PC-9 (cell line): ENCODE measurements around the gene KIAA0232. TPM values are rescaled to one million over a fixed set of nuclear protein-coding genes. Genes with fewer than 3 reads are reported as not detected.

Experiments used
- BruUV-seq: library from RNA; stranded (reverse); fragments of 400-500 nt; replicated peaks from 2 replicates; lab custom pipeline; 2021; lab: Mats Ljungman, UMichigan
- CTCF ChIA-PET: fragments of 300-600 bp; sonication (Branson Sonifier 250); formaldehyde crosslinking; loops from one replicate; lab custom pipeline; 2022; ENCODE audit warnings: antibody characterized with exemption; lab: Charles Lee
- POLR2A ChIA-PET: fragments of 300-600 bp; sonication (Branson Sonifier 250); formaldehyde crosslinking; loops from one replicate; lab custom pipeline; 2022; ENCODE audit warnings: antibody characterized with exemption; ENCODE audit not compliant: unreplicated experiment; lab: Charles Lee
- DNase-seq, 2 experiments: peaks; one replicate each; pipeline versions ENCODE4 v3.0.0 to v3.0.0-alpha.2; 2015 to 2022; ENCODE audit warnings: mixed read lengths in 1 of 2
- H2AFZ ChIP-seq: fragments of 200-600 bp; sonication (generic); 2 replicates; pipeline ENCODE4 v1.8.1; 2017; ENCODE audit warnings: antibody characterized with exemption
- H3F3A ChIP-seq: fragments of 200-600 bp; sonication (generic); 2 replicates; pipeline ENCODE4 v1.8.1; 2017; ENCODE audit warnings: antibody characterized with exemption, mild to moderate bottlenecking, low read depth; ENCODE audit not compliant: insufficient read depth
- H3K27ac ChIP-seq: fragments of 200-600 bp; sonication (generic); 2 replicates; pipeline ENCODE4 v1.6.1; 2016; ENCODE audit warnings: mixed run types
- H3K27me3 ChIP-seq: fragments of 200-600 bp; sonication (generic); 2 replicates; pipeline ENCODE4 v1.6.1; 2016; ENCODE audit warnings: low read depth, mixed run types; ENCODE audit not compliant: insufficient read depth
- H3K36me3 ChIP-seq: fragments of 200-600 bp; sonication (generic); 2 replicates; pipeline ENCODE4 v1.6.1; 2016; ENCODE audit warnings: low read depth, mixed run types
- H3K4me1 ChIP-seq: fragments of 200-600 bp; sonication (generic); replicated peaks from 2 replicates; pipeline ENCODE4 v1.6.1; 2016; ENCODE audit warnings: mixed run types; ENCODE audit not compliant: insufficient read depth
- H3K4me2 ChIP-seq: fragments of 200-600 bp; sonication (generic); 2 replicates; pipeline ENCODE4 v1.6.1; 2017; ENCODE audit warnings: mixed run types
- H3K4me3 ChIP-seq: fragments of 200-600 bp; sonication (generic); 2 replicates; pipeline ENCODE4 v1.6.1; 2016; ENCODE audit warnings: mixed run types
- H3K79me2 ChIP-seq: fragments of 200-600 bp; sonication (generic); 2 replicates; pipeline ENCODE4 v1.6.1; 2017; ENCODE audit warnings: low read depth, mixed run types
- H3K9me2 ChIP-seq: fragments of 200-600 bp; sonication (generic); 2 replicates; pipeline ENCODE4 v1.8.1; 2017; ENCODE audit warnings: mild to moderate bottlenecking; ENCODE audit not compliant: insufficient read depth
- H3K9me3 ChIP-seq: fragments of 200-600 bp; sonication (generic); 2 replicates; pipeline ENCODE4 v1.8.1; 2016; ENCODE audit warnings: low read depth; ENCODE audit not compliant: insufficient read depth
- H4K20me1 ChIP-seq: fragments of 200-600 bp; sonication (generic); 2 replicates; pipeline ENCODE4 v1.8.1; 2017; ENCODE audit not compliant: insufficient read depth
- EZH2 ChIP-seq: fragments of 200-600 bp; sonication (generic); IDR thresholded peaks from 2 replicates; pipeline ENCODE4 v1.8.0; 2017; ENCODE audit warnings: antibody characterized with exemption, low read depth
- intact Hi-C: fragments of 100-400 bp; cut with micrococcal nuclease; formaldehyde crosslinking; loops from one replicate; pipeline ENCODE4 v1.10.0; 2022; ENCODE audit not compliant: unreplicated experiment
- total RNA-seq: library from RNA; stranded (reverse); gene quantifications from 2 replicates; pipeline ENCODE4 v1.2.3, GENCODE V29; 2021
- TF ChIP-seq, protein P1 (sequence below): fragments of 200-600 bp; sonication (generic); conservative IDR thresholded peaks from 2 replicates; pipeline ENCODE4 v1.6.1; 2017; ENCODE audit warnings: mixed run types, antibody characterized with exemption, mild to moderate bottlenecking, moderate library complexity

The KIAA0232 gene
- total RNA-seq, 1 experiment from 2014 or later: 24.7 TPM

DNA sequence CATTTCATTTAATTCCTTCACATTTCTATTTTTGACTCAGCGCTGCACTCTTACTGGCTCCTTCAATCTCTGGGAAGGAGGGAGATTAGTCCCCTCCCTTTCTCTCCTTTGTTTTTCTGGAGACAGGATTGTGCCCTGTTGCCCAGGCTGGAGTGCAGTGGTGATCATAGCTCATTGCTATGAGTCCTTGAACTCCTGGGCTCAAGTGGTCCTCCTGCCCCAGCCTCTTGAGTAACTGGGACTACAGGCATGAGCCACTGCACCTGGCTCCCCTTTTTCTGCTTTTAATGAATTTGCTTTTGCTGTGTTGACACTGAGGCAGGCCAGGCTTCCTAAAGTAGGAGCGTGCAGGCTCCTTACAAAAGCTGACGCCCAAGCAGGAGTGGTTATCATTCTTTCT, 137.6 kb downstream of the KIAA0232 start:
- no TSS peak for BruUV-seq
- no peaks in the 10 kb centered on the region for H3K36me3 ChIP-seq
- intact Hi-C loops: no loop called here
- no peak for DNase-seq
- H3K4me2 ChIP-seq: no peak overlapping the region
- no peaks in the 10 kb centered on the region for H3K27me3 ChIP-seq
- TF ChIP-seq EZH2: no peak
- H3K27ac ChIP-seq: no peak overlapping the region
- H3K9me3 ChIP-seq: no peaks in the 10 kb centered on the region
- peaks cover 37% of the 10 kb centered on the region for H3K4me1 ChIP-seq
- no peaks in the 10 kb centered on the region for H4K20me1 ChIP-seq
- H2AFZ ChIP-seq: no peak overlapping the region
- no peak overlapping the region for H3K4me3 ChIP-seq
- peaks cover 39% of the 10 kb centered on the region; the same call in 1 of the 2 replicates for H3F3A ChIP-seq
- CTCF ChIA-PET: no interaction called here
- POLR2A ChIA-PET: no interaction called here
- H3K9me2 ChIP-seq: no peaks in the 10 kb centered on the region
- H3K79me2 ChIP-seq: peaks cover 11% of the 10 kb centered on the region; the same call in 1 of the 2 replicates

DNA sequence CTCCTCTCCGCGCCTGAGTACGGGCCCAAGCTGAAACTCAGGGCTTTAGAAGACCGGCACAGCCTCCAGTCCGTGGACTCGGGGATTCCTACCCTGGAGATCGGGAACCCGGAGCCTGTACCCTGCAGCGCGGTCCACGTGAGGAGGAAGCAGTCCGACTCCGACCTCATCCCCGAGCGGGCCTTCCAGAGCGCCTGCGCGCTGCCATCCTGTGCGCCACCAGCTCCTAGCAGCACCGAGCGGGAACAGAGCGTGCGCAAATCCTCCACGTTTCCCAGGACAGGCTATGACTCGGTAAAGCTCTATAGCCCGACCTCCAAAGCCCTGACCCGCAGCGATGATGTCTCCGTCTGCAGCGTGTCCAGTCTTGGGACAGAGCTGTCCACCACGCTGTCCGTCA, 141.0 kb downstream of the KIAA0232 start:
- Histone ChIP-seq H3K27ac (no peak overlapping the region), H3K9me3 (no peaks in the 10 kb centered on the region), H3K79me2 (peaks cover 4% of the 10 kb centered on the region; the same call in 1 of the 2 replicates), H4K20me1 (no peaks in the 10 kb centered on the region; the same call in 1 of the 2 replicates), H3K27me3 (no peaks in the 10 kb centered on the region), H3K9me2 (no peaks in the 10 kb centered on the region), H3K4me3 (no peak overlapping the region), H3K4me2 (no peak overlapping the region), H3K4me1 (peaks cover 5% of the 10 kb centered on the region), H3F3A (peaks cover 6% of the 10 kb centered on the region; the same call in 1 of the 2 replicates), H3K36me3 (no peaks in the 10 kb centered on the region), H2AFZ (no peak overlapping the region)
- CTCF ChIA-PET: no interaction called here
- intact Hi-C loops: no loop called here
- no peak for TF ChIP-seq EZH2
- TF ChIP-seq, protein P1, sequence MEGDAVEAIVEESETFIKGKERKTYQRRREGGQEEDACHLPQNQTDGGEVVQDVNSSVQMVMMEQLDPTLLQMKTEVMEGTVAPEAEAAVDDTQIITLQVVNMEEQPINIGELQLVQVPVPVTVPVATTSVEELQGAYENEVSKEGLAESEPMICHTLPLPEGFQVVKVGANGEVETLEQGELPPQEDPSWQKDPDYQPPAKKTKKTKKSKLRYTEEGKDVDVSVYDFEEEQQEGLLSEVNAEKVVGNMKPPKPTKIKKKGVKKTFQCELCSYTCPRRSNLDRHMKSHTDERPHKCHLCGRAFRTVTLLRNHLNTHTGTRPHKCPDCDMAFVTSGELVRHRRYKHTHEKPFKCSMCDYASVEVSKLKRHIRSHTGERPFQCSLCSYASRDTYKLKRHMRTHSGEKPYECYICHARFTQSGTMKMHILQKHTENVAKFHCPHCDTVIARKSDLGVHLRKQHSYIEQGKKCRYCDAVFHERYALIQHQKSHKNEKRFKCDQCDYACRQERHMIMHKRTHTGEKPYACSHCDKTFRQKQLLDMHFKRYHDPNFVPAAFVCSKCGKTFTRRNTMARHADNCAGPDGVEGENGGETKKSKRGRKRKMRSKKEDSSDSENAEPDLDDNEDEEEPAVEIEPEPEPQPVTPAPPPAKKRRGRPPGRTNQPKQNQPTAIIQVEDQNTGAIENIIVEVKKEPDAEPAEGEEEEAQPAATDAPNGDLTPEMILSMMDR: no peak
- BruUV-seq: no TSS peak
- POLR2A ChIA-PET: no interaction called here
- DNase-seq: no peak

DNA sequence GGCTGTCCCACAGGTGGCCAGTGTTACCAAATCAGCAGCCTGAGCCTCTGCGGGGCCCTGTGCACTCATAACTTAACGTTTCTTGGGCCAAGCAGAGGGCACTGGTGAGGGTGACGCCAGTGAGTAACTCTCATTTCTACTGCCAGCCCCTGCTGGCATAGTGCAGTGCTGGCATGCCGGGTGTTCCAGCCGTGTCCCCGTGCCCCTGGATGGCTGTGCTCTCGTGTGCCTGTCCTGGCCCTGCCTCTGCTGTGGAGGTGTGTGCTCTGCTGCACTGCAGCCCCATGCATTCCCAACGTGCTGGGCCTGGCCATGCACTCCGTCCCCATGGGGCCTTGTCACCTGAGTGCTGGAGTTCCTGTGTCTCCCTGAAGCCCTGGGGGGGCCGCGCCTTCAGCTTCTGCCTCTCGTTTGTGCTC, 141.8 kb downstream of the KIAA0232 start:
- H3K79me2 ChIP-seq: no peaks in the 10 kb centered on the region
- no peaks in the 10 kb centered on the region for H3K36me3 ChIP-seq
- no TSS peak for BruUV-seq
- H3K4me1 ChIP-seq: no peaks in the 10 kb centered on the region
- POLR2A ChIA-PET: no interaction called here
- no peak overlapping the region for H2AFZ ChIP-seq
- CTCF ChIA-PET: no interaction called here
- no peaks in the 10 kb centered on the region for H3K9me3 ChIP-seq
- no peak overlapping the region for H3K27ac ChIP-seq
- no peak for DNase-seq
- no peaks in the 10 kb centered on the region for H3K27me3 ChIP-seq
- no peak overlapping the region for H3K4me3 ChIP-seq
- no peaks in the 10 kb centered on the region for H3K9me2 ChIP-seq
- no peaks in the 10 kb centered on the region for H3F3A ChIP-seq
- intact Hi-C loops: no loop called here
- H4K20me1 ChIP-seq: no peaks in the 10 kb centered on the region; the same call in 1 of the 2 replicates
- TF ChIP-seq, protein P1: no peak
- no peak overlapping the region for H3K4me2 ChIP-seq

DNA sequence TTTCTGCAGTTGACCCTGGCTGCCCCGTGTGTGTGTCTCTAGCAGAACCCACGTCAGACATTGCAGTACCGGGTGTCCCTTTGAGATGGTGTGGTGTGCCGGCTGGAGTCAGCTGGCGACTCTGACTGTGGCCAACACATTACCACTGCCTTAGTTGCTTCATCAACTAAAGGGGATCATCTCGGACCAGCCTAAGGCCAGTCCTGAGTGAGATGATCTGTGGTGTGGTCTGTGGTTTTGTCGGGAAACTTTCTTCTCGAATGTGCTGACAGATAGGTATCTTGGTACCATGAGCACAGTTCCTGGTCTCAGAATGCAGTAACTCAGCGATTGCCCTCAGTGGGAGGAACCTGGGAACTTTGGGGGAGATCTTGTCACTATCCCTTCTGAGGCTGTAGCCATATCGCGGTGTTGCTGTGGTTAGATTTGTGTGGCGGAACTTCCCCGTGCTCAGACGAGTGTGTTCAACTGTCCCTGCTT, 142.9 kb downstream of the KIAA0232 start:
- ChIA-PET POLR2A (no interaction called here), CTCF (no interaction called here)
- Histone ChIP-seq H3K79me2 (no peaks in the 10 kb centered on the region), H3K4me1 (no peaks in the 10 kb centered on the region), H3K9me3 (no peaks in the 10 kb centered on the region), H3K4me3 (no peak overlapping the region), H3K4me2 (no peak overlapping the region), H3F3A (no peaks in the 10 kb centered on the region), H3K27ac (no peak overlapping the region), H3K9me2 (no peaks in the 10 kb centered on the region), H4K20me1 (no peaks in the 10 kb centered on the region; the same call in 1 of the 2 replicates), H3K27me3 (no peaks in the 10 kb centered on the region), H3K36me3 (no peaks in the 10 kb centered on the region), H2AFZ (no peak overlapping the region)
- no TSS peak for BruUV-seq
- intact Hi-C loops: no loop called here
- no peak for DNase-seq
- TF ChIP-seq, protein P1: no peak
- no peak for TF ChIP-seq EZH2
